NCI-H748 (cell line): ENCODE data around the gene GPR180.

ENCODE experiments used
- DNase-seq: peaks from one replicate; lab custom pipeline; 2025; ENCODE audit not compliant: unreplicated experiment; lab: John Stamatoyannopoulos, UW

GPR180 gene

GRCh38 chr13:94601446-94602431 is at the start of gene GPR180:
TSS of gene GPR180 (plus strand) at chr13:94601857. CDS start at chr13:94601928, 71 bp downstream.
- DNase-seq: peak; percentile 100

- DNase-seq: no peak
These were observed 49.6 kb upstream of the GPR180 start for GRCh38 chr13:94552095-94552494.

- DNase-seq: no peak
These were observed 47.9 kb upstream of the GPR180 start for GRCh38 chr13:94553766-94554165.

- no peak for DNase-seq
These were observed 45.6 kb upstream of the GPR180 start for GRCh38 chr13:94556041-94556440.

GRCh38 chr13:94556621-94557020 is 45.0 kb upstream of the GPR180 start:
- DNase-seq: no peak

- no peak for DNase-seq
These were observed 43.9 kb upstream of the GPR180 start for GRCh38 chr13:94557684-94558235.

- no peak for DNase-seq
These were observed 42.9 kb upstream of the GPR180 start for GRCh38 chr13:94558716-94559115.

- no peak for DNase-seq
These were observed 42.3 kb upstream of the GPR180 start for GRCh38 chr13:94559222-94559795.

GRCh38 chr13:94560116-94560515 is 41.5 kb upstream of the GPR180 start:
- DNase-seq: no peak

- DNase-seq: no peak
These were observed 40.5 kb upstream of the GPR180 start for GRCh38 chr13:94561126-94561525.

GRCh38 chr13:94567581-94567980 is 34.1 kb upstream of the GPR180 start:
- DNase-seq: no peak

- DNase-seq: no peak
These were observed 33.2 kb upstream of the GPR180 start for GRCh38 chr13:94568443-94568842.

- no peak for DNase-seq
These were observed 32.0 kb upstream of the GPR180 start for GRCh38 chr13:94569615-94570014.

GRCh38 chr13:94579063-94579462 is 22.6 kb upstream of the GPR180 start:
- no peak for DNase-seq

- DNase-seq: no peak
These were observed 17.7 kb upstream of the GPR180 start for GRCh38 chr13:94583926-94584325.

GRCh38 chr13:94585543-94586101 is 16.0 kb upstream of the GPR180 start:
- no peak for DNase-seq

- no peak for DNase-seq
These were observed 15.3 kb upstream of the GPR180 start for GRCh38 chr13:94586371-94586770.

GRCh38 chr13:94588541-94588940 is 13.1 kb upstream of the GPR180 start:
- DNase-seq: no peak

GRCh38 chr13:94590744-94591143 is 10.9 kb upstream of the GPR180 start:
- DNase-seq: no peak

GRCh38 chr13:94595001-94595949 is 6.4 kb upstream of the GPR180 start:
- DNase-seq: peak; percentile 57
